Epidermal melanocyte (primary cell): ENCODE results near the gene F12.
"Not testable (repeated sequence)": the region's sequence is repeated elsewhere in the genome, so short reads cannot be mapped to it uniquely, and the experiment has no call there.

ENCODE experiments used
- DNase-seq: peaks from one replicate; pipeline ENCODE4 v3.0.0; 2011; ENCODE audit warnings: low spot score; ENCODE audit not compliant: insufficient read length

Gene F12

GRCh38 chr5:177370488-177371119 lies 38.8 kb downstream of the F12 start:
- peak; percentile 88 for DNase-seq

DNA sequence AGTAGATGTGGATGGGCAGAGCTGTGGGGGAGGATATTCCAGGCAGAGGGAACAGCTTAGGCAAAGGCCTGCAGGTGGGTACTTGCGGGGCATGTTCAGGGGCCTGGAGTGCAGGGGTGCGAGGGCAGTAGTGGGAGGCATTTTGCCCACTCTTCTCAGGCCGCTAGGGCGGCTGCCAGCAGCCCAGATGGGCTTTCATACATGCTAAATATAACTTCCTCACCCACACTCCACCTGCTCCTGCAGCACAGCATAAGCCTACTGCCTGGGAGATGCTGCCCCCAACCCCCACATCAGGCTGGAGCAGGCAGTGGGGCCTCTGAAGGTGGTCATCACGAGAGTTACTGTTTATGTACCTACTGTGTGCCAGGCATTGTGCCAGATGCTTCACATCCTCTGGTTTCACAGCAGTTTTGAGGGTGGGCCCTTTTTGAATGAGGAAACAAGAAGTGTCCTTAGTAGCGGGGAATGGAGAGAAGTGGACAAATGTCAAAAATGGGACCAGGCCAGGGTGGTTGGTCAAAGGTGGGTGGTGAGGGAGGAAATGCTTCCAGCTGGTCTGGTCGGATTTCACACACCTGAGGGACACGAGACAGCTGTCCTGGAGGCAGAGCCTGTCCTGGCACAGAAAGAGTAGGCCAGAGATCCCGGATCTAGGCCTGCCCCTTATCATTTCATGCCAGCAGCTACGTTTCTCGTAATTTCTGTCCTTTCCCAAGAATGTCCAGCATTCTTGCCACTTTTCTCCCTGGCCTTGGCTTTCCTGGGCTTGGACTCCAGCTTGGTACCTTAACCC lies 39.5 kb downstream of the F12 start:
- peak; percentile 16 for DNase-seq

- DNase-seq = peak; percentile 49
Measured at GRCh38 chr5:177368869-177369644, 40.3 kb downstream of the F12 start.

GRCh38 chr5:177367981-177368868 lies 41.1 kb downstream of the F12 start:
- peak; percentile 13 for DNase-seq

DNA sequence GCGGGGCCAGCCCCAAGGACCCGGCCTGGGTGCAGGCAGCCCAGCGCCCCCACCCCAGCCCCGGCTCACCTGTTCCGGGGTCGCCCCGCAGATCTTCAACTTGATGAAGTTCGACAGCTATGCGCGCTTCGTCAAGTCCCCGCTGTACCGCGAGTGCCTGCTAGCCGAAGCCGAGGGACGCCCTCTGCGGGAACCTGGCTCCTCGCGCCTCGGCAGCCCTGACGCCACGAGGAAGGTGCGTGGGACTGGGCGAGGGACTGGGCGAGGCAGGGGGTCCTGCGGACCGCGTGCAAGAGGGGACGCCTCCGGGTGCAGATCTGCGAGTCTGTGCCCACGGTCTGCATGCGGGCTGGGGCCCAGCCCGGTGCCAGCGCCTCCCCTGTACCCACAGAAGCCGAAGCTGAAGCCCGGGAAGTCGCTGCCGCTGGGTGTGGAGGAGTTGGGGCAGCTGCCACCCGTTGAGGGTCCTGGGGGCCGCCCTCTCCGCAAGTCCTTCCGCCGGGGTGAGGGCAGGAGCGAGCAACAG lies 42.0 kb downstream of the F12 start:
- no peak for DNase-seq

GRCh38 chr5:177366528-177367322 lies 42.6 kb downstream of the F12 start:
- peak; percentile 97 for DNase-seq

DNA sequence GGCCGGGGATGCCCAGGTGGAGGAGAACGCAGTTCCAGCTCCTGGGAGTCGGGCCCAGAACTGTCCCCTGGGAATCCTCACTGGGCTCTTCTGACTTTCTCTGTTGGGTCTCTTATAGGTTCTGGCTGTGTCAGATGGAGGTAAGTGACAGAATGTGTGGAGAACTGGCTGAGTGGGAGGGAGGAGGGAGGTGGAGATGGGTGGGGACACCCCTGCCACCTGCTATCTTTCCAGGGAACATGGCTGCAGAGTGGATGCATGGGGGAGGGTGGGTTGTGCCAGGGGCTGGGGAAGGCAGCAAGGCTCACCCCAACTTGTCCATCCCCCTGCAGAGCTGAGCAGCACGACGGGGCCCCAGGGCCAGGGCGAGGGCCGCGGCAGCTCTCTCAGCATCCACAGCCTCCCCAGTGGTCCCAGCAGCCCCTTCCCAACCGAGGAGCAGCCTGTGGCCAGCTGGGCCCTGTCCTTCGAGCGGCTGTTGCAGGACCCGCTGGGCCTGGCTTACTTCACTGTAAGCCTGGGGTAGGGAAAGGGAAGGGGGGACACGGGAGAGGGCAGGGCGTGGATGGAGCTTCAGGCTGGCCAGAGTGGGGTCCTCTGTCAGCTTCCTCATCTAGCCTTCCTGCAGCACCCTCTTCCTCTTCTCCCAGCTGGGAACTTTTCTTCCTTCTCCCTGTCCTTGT lies 43.4 kb downstream of the F12 start:
- DNase-seq = no peak

- no peak for DNase-seq
Measured at GRCh38 chr5:177364159-177364962, 45.0 kb downstream of the F12 start.

GRCh38 chr5:177363565-177363964 lies 45.8 kb downstream of the F12 start:
- no peak for DNase-seq

DNA sequence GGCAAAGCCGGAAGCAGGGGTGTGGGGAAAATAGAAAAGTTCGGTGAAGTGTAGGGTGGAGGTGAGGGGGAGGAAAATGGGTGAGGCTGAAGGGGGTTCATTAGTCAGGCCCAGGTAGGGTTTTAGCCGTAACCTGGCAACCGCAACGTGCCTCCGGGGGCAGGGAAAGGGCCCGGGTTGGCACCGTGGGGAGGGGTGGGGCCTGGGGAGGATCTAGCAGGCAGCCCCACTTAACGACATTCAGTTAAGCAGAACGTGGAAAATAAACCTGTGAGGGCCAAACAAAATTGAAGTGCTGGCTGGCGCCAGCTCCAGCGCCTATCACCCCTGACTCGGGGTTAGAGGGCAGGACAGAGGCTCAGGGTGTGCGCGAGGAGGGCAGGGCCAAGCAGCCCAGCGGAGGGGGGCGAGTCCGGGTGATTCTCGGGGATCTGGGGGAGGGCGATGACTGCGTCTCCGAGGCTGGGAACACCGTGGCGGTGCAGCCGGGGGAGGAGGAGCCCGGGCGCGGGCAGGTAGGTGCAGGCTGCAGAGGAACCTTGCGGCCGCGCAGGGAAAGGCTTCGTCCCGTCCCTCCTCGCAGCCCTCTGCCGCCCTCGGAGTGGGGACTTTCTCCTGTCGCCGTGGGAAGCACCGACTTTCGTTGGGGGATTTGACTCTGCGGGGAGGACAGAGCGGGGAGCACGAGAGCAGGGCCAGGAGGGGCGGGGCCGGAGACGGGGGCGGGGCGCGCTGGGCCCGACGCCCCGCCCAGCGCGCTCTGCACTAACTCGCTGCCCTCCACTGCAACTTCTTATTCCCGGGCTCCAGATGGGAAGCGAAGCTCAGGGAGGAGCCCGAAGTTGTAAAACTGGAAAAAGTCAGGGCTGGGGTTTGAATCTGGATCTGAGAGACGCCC lies 46.5 kb downstream of the F12 start:
- DNase-seq = peak; percentile 61

GRCh38 chr5:177362292-177362609 lies 47.1 kb downstream of the F12 start:
- DNase-seq = no peak

GRCh38 chr5:177361418-177362291 lies 47.7 kb downstream of the F12 start:
- DNase-seq = no peak

GRCh38 chr5:177360740-177361139 lies 48.6 kb downstream of the F12 start:
- DNase-seq = not testable (repeated sequence)

DNA sequence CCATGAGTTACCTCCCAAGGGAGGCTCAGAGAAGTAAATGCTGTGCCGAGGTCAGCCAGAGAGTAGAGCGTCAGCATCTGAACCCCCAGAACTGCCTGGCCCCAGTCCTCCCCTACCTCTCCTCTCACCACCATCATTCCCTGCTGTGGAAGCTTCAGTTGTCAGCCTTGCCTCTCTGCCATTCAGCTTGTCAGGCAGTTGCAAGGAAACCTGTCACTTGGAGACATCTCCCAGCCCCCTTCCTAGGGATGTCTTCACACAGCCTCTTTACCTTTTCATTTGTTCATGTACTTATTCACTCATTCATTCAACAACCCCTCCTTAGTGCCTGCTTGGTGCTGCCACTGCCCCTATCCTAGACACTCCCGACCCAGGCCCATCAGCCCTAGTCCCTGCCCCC lies 49.5 kb downstream of the F12 start:
- no peak for DNase-seq

GRCh38 chr5:177359451-177359851 lies 49.9 kb downstream of the F12 start:
- no peak for DNase-seq

DNA sequence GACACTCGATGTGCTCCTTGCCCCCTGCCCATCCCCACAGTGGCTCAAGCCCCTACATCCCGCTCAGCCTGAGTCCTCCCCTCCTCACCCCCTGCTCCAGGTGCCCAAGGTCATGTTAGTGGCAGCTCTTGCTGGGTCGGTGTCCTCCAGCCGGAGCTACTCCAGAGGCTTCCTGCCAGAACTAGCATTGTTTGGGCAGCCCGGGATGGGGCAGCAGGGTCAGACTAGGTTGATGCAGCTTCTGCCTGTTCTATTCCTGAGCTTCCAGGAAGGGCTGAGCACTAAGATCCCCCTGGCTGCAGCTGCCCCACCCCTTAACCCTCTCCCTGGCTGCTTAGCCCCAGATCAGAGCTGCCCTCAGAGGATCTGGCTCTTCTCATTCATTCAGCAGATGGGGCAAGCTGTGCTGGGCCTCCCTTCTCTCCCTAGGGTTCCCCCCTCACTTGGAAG lies 51.0 kb downstream of the F12 start:
- DNase-seq = no peak
